NCI-H226 (cell line): ENCODE data around the gene SF3A1.

ENCODE experiments used
- DNase-seq: peaks from one replicate; pipeline ENCODE4 v3.0.0-alpha.2; 2015

Gene SF3A1

GRCh38 chr22:30386608-30386959, 29.9 kb upstream of the SF3A1 start:
- DNase-seq: no peak

GRCh38 chr22:30385942-30386341, 29.2 kb upstream of the SF3A1 start:
- DNase-seq: no peak

GRCh38 chr22:30383061-30383460, 26.4 kb upstream of the SF3A1 start:
- DNase-seq: no peak

GRCh38 chr22:30382340-30382739, 25.6 kb upstream of the SF3A1 start:
- DNase-seq: no peak

- no peak for DNase-seq
These were observed 24.6 kb upstream of the SF3A1 start for GRCh38 chr22:30381264-30381663.

GRCh38 chr22:30380011-30380410, 23.3 kb upstream of the SF3A1 start:
- no peak for DNase-seq

GRCh38 chr22:30375312-30375849, 18.7 kb upstream of the SF3A1 start:
- no peak for DNase-seq

- no peak for DNase-seq
These were observed 16.9 kb upstream of the SF3A1 start for GRCh38 chr22:30373331-30374325.

GRCh38 chr22:30372915-30373314, 16.2 kb upstream of the SF3A1 start:
- DNase-seq: no peak

GRCh38 chr22:30371981-30372380, 15.3 kb upstream of the SF3A1 start:
- no peak for DNase-seq

GRCh38 chr22:30371321-30371720, 14.6 kb upstream of the SF3A1 start:
- DNase-seq: no peak

- no peak for DNase-seq
These were observed 14.0 kb upstream of the SF3A1 start for GRCh38 chr22:30370641-30371230.

GRCh38 chr22:30368420-30368819, 11.7 kb upstream of the SF3A1 start:
- no peak for DNase-seq

- DNase-seq: no peak
These were observed 9.2 kb upstream of the SF3A1 start for GRCh38 chr22:30365891-30366290.

GRCh38 chr22:30362651-30363281, 6.1 kb upstream of the SF3A1 start:
- no peak for DNase-seq

GRCh38 chr22:30361916-30362650, 5.4 kb upstream of the SF3A1 start:
- no peak for DNase-seq

- no peak for DNase-seq
These were observed 1.8 kb upstream of the SF3A1 start for GRCh38 chr22:30358541-30358940.

- DNase-seq: no peak
These were observed 1.0 kb upstream of the SF3A1 start for GRCh38 chr22:30357650-30358215.

GRCh38 chr22:30357236-30357570, 509 bp upstream of the SF3A1 start:
- no peak for DNase-seq

GRCh38 chr22:30354644-30355043, 2.0 kb downstream of the SF3A1 start:
- DNase-seq: no peak

- no peak for DNase-seq
These were observed 5.5 kb downstream of the SF3A1 start for GRCh38 chr22:30351226-30351625.

GRCh38 chr22:30348809-30349208, 7.9 kb downstream of the SF3A1 start:
- no peak for DNase-seq

GRCh38 chr22:30348404-30348803, 8.3 kb downstream of the SF3A1 start:
- DNase-seq: no peak
